Kidney (tissue), 14 donors: ENCODE results near the gene EXOSC1. TPM values are rescaled to one million over a fixed set of nuclear protein-coding genes. Genes with fewer than 3 reads are reported as not detected.

Source experiments
- DNase-seq, 5 donors: peaks; one replicate each; pipeline ENCODE4 v3.0.0-alpha.2; 2013 to 2020
- FAIRE-seq: peaks from 2 replicates; lab custom pipeline; 2012; peaks lifted over from hg19 to GRCh38; lab: Jason Lieb, UNC
- H3K27ac ChIP-seq, 2 donors: one replicate each; pipeline ENCODE4 v1.7.0; 2013; ENCODE audit warnings: low read depth in 2 of 2, low read length in 2 of 2, inconsistent platforms in 1 of 2
- H3K27me3 ChIP-seq: one replicate; pipeline ENCODE4 v1.7.1; 2013; ENCODE audit warnings: low read length, inconsistent platforms; ENCODE audit not compliant: control insufficient read depth, insufficient read depth
- H3K36me3 ChIP-seq, 3 donors: one replicate each; pipeline versions ENCODE4 v1.7.0 to v1.7.1; 2013; ENCODE audit warnings: low read length in 3 of 3, control low read depth in 1 of 3, inconsistent platforms in 1 of 3; ENCODE audit not compliant: insufficient read depth in 3 of 3, control insufficient read depth in 2 of 3
- H3K4me1 ChIP-seq, 3 donors: one replicate each; pipeline versions ENCODE4 v1.7.0 to v1.7.1; 2013; ENCODE audit warnings: low read length in 3 of 3, inconsistent platforms in 1 of 3, low read depth in 1 of 3; ENCODE audit not compliant: control insufficient read depth in 2 of 3, insufficient read depth in 2 of 3
- H3K4me3 ChIP-seq, 3 donors: one replicate each; pipeline versions ENCODE4 v1.7.0 to v1.8.1; 2013; ENCODE audit warnings: low read length in 3 of 3, control low read depth in 1 of 3, inconsistent platforms in 1 of 3
- H3K9ac ChIP-seq, 3 donors: one replicate each; pipeline versions ENCODE4 v1.7.0 to v1.7.1; 2013; ENCODE audit warnings: low read length in 3 of 3, control low read depth in 1 of 3, inconsistent platforms in 1 of 3
- H3K9me3 ChIP-seq, 3 donors: one replicate each; pipeline versions ENCODE4 v1.7.0 to v1.7.1; 2013; ENCODE audit warnings: low read length in 3 of 3, control low read depth in 1 of 3, inconsistent platforms in 1 of 3; ENCODE audit not compliant: control insufficient read depth in 2 of 3, insufficient read depth in 1 of 3
- CTCF ChIP-seq: IDR thresholded peaks from 3 replicates; pipeline ENCODE4 v1.5.1; 2012; ENCODE audit warnings: mild to moderate bottlenecking, moderate library complexity, borderline replicate concordance; ENCODE audit not compliant: insufficient read depth; ENCODE audit errors: extremely low read depth
- intact Hi-C: fragments of 100-400 bp; cut with DNase I; formaldehyde crosslinking; loops from one replicate; pipeline ENCODE4 v1.11.1; 2022
- polyA plus RNA-seq: library from polyadenylated mRNA; stranded (reverse); fragments of 350-450 nt; fragmentation: Illumina TruSeq; extraction: RNeasy Lipid Tissue Mini Kit (QIAGEN cat#74804); gene quantifications from one replicate; pipeline ENCODE4 v1.2.3, GENCODE V29; 2014; ENCODE audit warnings: low read depth, low replicate concordance; ENCODE audit not compliant: insufficient read depth
- total RNA-seq: library from RNA; stranded (reverse); fragmentation: NEBNext Ultra II Directional; extraction: Animal tissue kit (Norgen Biotek cat#: 25700); gene quantifications from one replicate; pipeline ENCODE4 v1.2.1, GENCODE V29; 2021
- donor health status: control.
- donor health status: control.
- donor health status: control.
- donor health status: control.
- donor health status: control.
- donor health status: DM: yes; HTN: yes; CAD: no.
- donor health status: Normal renal cell carcinoma (clear cell type).

The EXOSC1 gene
- total and polyA plus RNA-seq, 2 donors from 2014 or later, result 28.8 to 40.9 TPM

DNA sequence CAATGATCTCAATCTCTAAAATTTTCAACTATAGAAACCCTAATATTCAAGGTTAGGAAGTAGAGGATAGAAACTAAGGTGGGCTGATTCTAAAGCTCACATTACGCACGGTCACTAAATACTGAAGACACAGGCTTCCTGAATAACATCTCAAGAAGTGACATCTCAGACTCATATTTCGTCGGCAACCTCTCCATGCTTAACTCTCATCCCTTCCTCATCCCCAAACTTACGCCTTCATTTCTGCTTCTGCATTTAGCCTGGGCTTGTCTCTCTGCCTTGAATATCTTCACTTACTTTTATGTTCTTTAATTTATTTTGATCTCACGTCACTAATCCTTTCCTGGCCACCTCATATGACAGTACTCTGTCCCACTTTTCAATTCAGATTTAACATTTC lies 10.6 kb downstream of the EXOSC1 start:
- FAIRE-seq, result no peak
- intact Hi-C loops, result no loop called here
- peaks cover 14 to 57% (median 25%) of the 10 kb centered on the region in 3 donors for H3K36me3 ChIP-seq

DNA sequence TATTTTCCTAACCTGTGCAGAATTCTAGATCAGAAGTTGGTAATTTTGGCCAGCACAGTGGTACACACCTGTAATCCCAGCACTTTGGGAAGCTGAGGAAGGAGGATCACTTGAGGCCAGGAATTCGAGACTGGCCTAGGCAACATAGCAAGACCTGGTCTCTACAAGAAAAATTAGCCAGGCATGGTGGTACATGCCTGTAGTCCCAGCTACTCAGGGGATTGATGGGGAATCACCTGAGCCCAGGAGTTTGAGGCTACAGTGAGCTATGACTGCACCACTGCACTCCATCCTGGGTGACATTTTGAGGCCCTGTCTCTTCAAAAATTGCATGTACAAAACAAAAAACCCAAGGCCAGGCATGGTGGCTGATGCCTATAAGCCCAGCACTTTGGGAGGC lies 11.2 kb downstream of the EXOSC1 start:
- FAIRE-seq (no peak), DNase-seq (no peak)
- H3K4me1 ChIP-seq, result no peaks in the 10 kb centered on the region
- no peaks in the 10 kb centered on the region for H3K9me3 ChIP-seq
- no peaks in the 10 kb centered on the region for H3K27me3 ChIP-seq
- TF ChIP-seq CTCF, result no peak
- intact Hi-C loops, result no loop called here
- no peak overlapping the region for H3K27ac ChIP-seq
- no peak overlapping the region for H3K9ac ChIP-seq
- H3K36me3 ChIP-seq, result peaks cover 14 to 60% (median 25%) of the 10 kb centered on the region in 3 donors
- H3K4me3 ChIP-seq, result no peak overlapping the region

More for the DNA sequence above, 10.6 kb downstream of the EXOSC1 start:
- Histone ChIP-seq H3K9ac (no peak overlapping the region), H3K27me3 (no peaks in the 10 kb centered on the region), H3K27ac (no peak overlapping the region), H3K4me1 (no peaks in the 10 kb centered on the region), H3K9me3 (no peaks in the 10 kb centered on the region), H3K4me3 (no peak overlapping the region)
- no peak for TF ChIP-seq CTCF
- no peak for DNase-seq

- H3K27me3 ChIP-seq, result no peaks in the 10 kb centered on the region
- intact Hi-C loops, result no loop called here
- DNase-seq, result peak in 1 of 5 donors; percentile 29
Observed at GRCh38 chr10:97434055-97434454, 11.8 kb downstream of the EXOSC1 start.

More at GRCh38 chr10:97434055-97434454, 11.8 kb downstream of the EXOSC1 start:
- no peak for TF ChIP-seq CTCF
- Histone ChIP-seq H3K4me3 (no peak overlapping the region), H3K9me3 (no peaks in the 10 kb centered on the region), H3K9ac (no peak overlapping the region), H3K27ac (no peak overlapping the region), H3K36me3 (peaks cover 17 to 57% (median 24%) of the 10 kb centered on the region in 3 donors), H3K4me1 (no peaks in the 10 kb centered on the region)
- FAIRE-seq, result no peak
